Prostate gland (tissue), 2 donors: Measurements from ENCODE around the gene HDDC3.

ENCODE experiments used
- POLR2AphosphoS5 ChIP-seq: sonication (generic); formaldehyde crosslinking; IDR thresholded peaks from one replicate; pipeline ENCODE4 v1.6.1; 2017; ENCODE audit warnings: antibody characterized with exemption
- TF ChIP-seq, protein P1 (sequence below), 4 experiments: fragments of 200-600 bp in 2 of 4; fragments of 450-650 bp in 2 of 4; sonication (generic) in 2 of 4; IDR thresholded peaks; 1 replicate in 3 of 4; 2 replicates in 1 of 4; pipeline ENCODE4 v1.5.1; 2016 to 2019; ENCODE audit warnings: antibody characterized with exemption in 4 of 4, mild to moderate bottlenecking in 2 of 4, moderate library complexity in 2 of 4

- TF ChIP-seq, protein P1, sequence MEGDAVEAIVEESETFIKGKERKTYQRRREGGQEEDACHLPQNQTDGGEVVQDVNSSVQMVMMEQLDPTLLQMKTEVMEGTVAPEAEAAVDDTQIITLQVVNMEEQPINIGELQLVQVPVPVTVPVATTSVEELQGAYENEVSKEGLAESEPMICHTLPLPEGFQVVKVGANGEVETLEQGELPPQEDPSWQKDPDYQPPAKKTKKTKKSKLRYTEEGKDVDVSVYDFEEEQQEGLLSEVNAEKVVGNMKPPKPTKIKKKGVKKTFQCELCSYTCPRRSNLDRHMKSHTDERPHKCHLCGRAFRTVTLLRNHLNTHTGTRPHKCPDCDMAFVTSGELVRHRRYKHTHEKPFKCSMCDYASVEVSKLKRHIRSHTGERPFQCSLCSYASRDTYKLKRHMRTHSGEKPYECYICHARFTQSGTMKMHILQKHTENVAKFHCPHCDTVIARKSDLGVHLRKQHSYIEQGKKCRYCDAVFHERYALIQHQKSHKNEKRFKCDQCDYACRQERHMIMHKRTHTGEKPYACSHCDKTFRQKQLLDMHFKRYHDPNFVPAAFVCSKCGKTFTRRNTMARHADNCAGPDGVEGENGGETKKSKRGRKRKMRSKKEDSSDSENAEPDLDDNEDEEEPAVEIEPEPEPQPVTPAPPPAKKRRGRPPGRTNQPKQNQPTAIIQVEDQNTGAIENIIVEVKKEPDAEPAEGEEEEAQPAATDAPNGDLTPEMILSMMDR (IDR thresholded peaks at IDR 0.05) = no peak
- no peak for TF ChIP-seq POLR2AphosphoS5
Observed at GRCh38 chr15:90903733-90904536, 28.4 kb downstream of the HDDC3 start.
